Measurements from ENCODE around the gene KRTAP10-4. TPM values are rescaled to one million over a fixed set of nuclear protein-coding genes. Genes with fewer than 3 reads are reported as not detected.

The KRTAP10-4 gene
- total and polyA plus RNA-seq, 7 donors = not detected

- DNase-seq = no peak
- Histone ChIP-seq H3K36me3 (ENCODE audit: insufficient read depth in 1 of 2, low read depth in 1 of 2) (no peaks in the 10 kb centered on the region), H3K9me3 (peaks cover 4% of the 10 kb centered on the region), H3K4me1 (no peaks in the 10 kb centered on the region), H3K4me3 (no peak within 1 kb of the TSS), H3K27ac (no peak within 1 kb of the TSS), H3K27me3 (ENCODE audit: insufficient read depth in 3 of 3, low read length in 2 of 3) (peaks cover 0 to 77% (median 12%) of the 10 kb centered on the region in 3 donors)
- WGBS, 3 donors = 44 to 51% (median 46%) methylated on average over 16 to 17 of the region's 17 CpGs
- no peak for ATAC-seq
- intact Hi-C loops (cut with DNase I) = no loop called here
- TF ChIP-seq CTCF (IDR thresholded peaks at IDR 0.05) = no peak
Measured at GRCh38 chr21:44551340-44551961, 22.1 kb upstream of the KRTAP10-4 start, which contains the start of gene KRTAP10-2. TSS of gene KRTAP10-2 (minus strand) at chr21:44551505. CDS start at chr21:44551458, 47 bp downstream.

- H3K4me3 ChIP-seq = no peak overlapping the region
- ATAC-seq (no peak), DNase-seq (no peak)
- no peak overlapping the region for H3K27ac ChIP-seq
- peaks cover 0 to 84% (median 12%) of the 10 kb centered on the region in 3 donors for H3K27me3 ChIP-seq (ENCODE audit: insufficient read depth in 3 of 3, low read length in 2 of 3)
- no peaks in the 10 kb centered on the region for H3K36me3 ChIP-seq (ENCODE audit: insufficient read depth in 1 of 2, low read depth in 1 of 2)
- H3K9me3 ChIP-seq = no peaks in the 10 kb centered on the region
- WGBS, 3 donors = 74 to 93% (median 91%) methylated on average over 6 of the region's 6 CpGs
- H3K4me1 ChIP-seq = no peaks in the 10 kb centered on the region
- intact Hi-C loops (cut with DNase I) = no loop called here
- TF ChIP-seq CTCF (IDR thresholded peaks at IDR 0.05) = no peak
Measured at GRCh38 chr21:44552136-44552535, 21.4 kb upstream of the KRTAP10-4 start.

GRCh38 chr21:44552681-44553080 lies 20.8 kb upstream of the KRTAP10-4 start:
- peaks cover 0 to 87% (median 16%) of the 10 kb centered on the region in 3 donors for H3K27me3 ChIP-seq (ENCODE audit: insufficient read depth in 3 of 3, low read length in 2 of 3)
- H3K9me3 ChIP-seq = no peaks in the 10 kb centered on the region
- ATAC-seq (no peak), DNase-seq (no peak)
- no peak overlapping the region for H3K4me3 ChIP-seq
- no peaks in the 10 kb centered on the region for H3K4me1 ChIP-seq
- intact Hi-C loops (cut with DNase I) = no loop called here
- no peak for TF ChIP-seq CTCF (IDR thresholded peaks at IDR 0.05)
- H3K27ac ChIP-seq = no peak overlapping the region
- no peaks in the 10 kb centered on the region for H3K36me3 ChIP-seq (ENCODE audit: insufficient read depth in 1 of 2, low read depth in 1 of 2)
- 64 to 76% (median 65%) methylated on average over 13 of the region's 13 CpGs for WGBS, 3 donors

GRCh38 chr21:44555200-44555875 lies 18.2 kb upstream of the KRTAP10-4 start:
- peaks cover 0 to 78% (median 13%) of the 10 kb centered on the region in 3 donors for H3K27me3 ChIP-seq (ENCODE audit: insufficient read depth in 3 of 3, low read length in 2 of 3)

More at GRCh38 chr21:44555200-44555875, 18.2 kb upstream of the KRTAP10-4 start:
- Histone ChIP-seq H3K36me3 (ENCODE audit: insufficient read depth in 1 of 2, low read depth in 1 of 2) (no peaks in the 10 kb centered on the region), H3K27ac (no peak overlapping the region), H3K4me3 (no peak overlapping the region), H3K4me1 (no peaks in the 10 kb centered on the region), H3K9me3 (no peaks in the 10 kb centered on the region)
- DNase-seq (no peak), ATAC-seq (no peak)
- no peak for TF ChIP-seq CTCF (IDR thresholded peaks at IDR 0.05)
- intact Hi-C loops (cut with DNase I) = no loop called here
- 69 to 74% (median 72%) methylated on average over 13 of the region's 13 CpGs for WGBS, 3 donors

All from psoas muscle (tissue), 8 donors.